Measurements from ENCODE around the gene CTTNBP2NL.
"Not testable (repeated sequence)": the region's sequence is repeated elsewhere in the genome, so short reads cannot be mapped to it uniquely, and the experiment has no call there.

CTTNBP2NL gene

DNA sequence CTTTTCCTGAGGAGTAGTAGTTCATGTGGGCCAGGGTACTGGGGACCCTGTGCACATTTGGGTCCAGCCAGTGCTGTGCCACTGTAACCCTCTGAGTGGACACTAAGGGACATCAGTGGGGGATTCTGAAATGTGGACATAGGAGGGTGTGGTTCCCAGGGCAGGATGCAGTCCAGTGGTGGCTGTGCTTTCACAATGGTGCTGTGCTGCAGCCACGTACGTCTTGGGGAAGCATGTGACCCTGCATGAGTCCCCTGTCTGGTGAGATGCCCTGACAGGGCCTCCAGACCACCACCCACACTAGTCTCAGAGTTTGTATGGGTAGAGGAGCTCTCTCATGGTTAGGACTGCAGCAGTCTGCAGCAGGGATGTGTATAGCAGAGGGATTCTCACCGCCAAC, 75.0 kb downstream of the CTTNBP2NL start:
- no peak overlapping the region for H3K4me3 ChIP-seq (ENCODE audit: low read depth, low read length)
- no peak overlapping the region for H3K27ac ChIP-seq
- in situ Hi-C loops (cut with HindIII; ENCODE audit: low pct_ligation_motif_present, low sequenced_read_pairs), result no loop called here
- DNase-seq, result no peak
- H3K36me3 ChIP-seq (replicated peaks), result no peaks in the 10 kb centered on the region
- TF ChIP-seq, protein P1, sequence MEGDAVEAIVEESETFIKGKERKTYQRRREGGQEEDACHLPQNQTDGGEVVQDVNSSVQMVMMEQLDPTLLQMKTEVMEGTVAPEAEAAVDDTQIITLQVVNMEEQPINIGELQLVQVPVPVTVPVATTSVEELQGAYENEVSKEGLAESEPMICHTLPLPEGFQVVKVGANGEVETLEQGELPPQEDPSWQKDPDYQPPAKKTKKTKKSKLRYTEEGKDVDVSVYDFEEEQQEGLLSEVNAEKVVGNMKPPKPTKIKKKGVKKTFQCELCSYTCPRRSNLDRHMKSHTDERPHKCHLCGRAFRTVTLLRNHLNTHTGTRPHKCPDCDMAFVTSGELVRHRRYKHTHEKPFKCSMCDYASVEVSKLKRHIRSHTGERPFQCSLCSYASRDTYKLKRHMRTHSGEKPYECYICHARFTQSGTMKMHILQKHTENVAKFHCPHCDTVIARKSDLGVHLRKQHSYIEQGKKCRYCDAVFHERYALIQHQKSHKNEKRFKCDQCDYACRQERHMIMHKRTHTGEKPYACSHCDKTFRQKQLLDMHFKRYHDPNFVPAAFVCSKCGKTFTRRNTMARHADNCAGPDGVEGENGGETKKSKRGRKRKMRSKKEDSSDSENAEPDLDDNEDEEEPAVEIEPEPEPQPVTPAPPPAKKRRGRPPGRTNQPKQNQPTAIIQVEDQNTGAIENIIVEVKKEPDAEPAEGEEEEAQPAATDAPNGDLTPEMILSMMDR (IDR thresholded peaks at IDR 0.05; ENCODE audit: low read depth, low read length, missing control alignments), result no peak
- no peaks in the 10 kb centered on the region for H3K27me3 ChIP-seq (replicated peaks)

DNA sequence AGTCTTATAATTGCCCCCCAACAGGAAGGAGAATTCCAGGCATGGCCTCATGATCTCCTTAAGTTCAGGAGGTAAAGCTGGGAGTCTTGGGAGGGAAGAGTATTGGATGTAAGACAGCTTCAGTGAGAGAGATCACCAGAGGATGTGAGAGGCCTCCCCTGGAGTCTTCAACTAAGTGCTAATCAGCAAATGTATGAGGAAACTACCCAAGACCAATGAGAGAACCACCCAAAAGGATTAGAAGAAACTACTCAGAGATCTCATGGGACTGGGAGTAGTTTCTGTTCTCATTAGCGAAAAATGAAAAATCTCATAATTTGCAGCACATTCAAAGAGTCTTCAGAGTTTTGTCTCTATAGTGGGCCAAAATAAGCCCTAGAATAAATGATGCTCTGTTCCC, 76.1 kb downstream of the CTTNBP2NL start:
- H3K36me3 ChIP-seq (replicated peaks), result no peaks in the 10 kb centered on the region
- H3K27me3 ChIP-seq (replicated peaks), result no peaks in the 10 kb centered on the region
- H3K4me3 ChIP-seq (ENCODE audit: low read depth, low read length), result no peak overlapping the region
- in situ Hi-C loops (cut with HindIII; ENCODE audit: low pct_ligation_motif_present, low sequenced_read_pairs), result no loop called here
- H3K27ac ChIP-seq, result no peak overlapping the region
- TF ChIP-seq, protein P1 (IDR thresholded peaks at IDR 0.05; ENCODE audit: low read depth, low read length, missing control alignments), result no peak
- no peak for DNase-seq

DNA sequence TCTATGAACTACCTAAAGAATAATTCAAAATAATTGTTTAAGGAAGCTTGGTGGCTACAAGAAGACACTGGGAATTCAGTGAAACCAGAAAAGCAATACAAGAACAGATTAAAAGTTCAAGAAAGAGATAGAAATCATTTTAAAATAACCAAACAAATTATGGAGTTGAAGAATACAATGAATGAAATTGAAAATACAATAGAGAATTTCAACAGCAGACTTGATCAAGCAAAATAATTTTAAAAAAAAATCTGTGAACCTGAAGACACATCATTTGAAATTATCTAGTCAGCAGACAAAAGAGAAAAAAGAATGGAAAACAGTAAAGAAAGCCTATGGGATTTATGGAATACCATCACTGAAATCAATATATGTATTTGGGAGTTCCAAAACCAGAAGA, 81.5 kb downstream of the CTTNBP2NL start:
- TF ChIP-seq, protein P1 (IDR thresholded peaks at IDR 0.05; ENCODE audit: low read depth, low read length, missing control alignments), result no peak
- H3K4me3 ChIP-seq (ENCODE audit: low read depth, low read length), result no peak overlapping the region
- H3K27me3 ChIP-seq (replicated peaks), result no peaks in the 10 kb centered on the region
- no peak overlapping the region for H3K27ac ChIP-seq
- DNase-seq, result no peak
- no peaks in the 10 kb centered on the region for H3K36me3 ChIP-seq (replicated peaks)
- in situ Hi-C loops (cut with HindIII; ENCODE audit: low pct_ligation_motif_present, low sequenced_read_pairs), result loop anchor here (25.0 kb wide), 1 partner anchor 135 kb away; the partner anchor contains the start of genes CAPZA1 and ST7L

DNA sequence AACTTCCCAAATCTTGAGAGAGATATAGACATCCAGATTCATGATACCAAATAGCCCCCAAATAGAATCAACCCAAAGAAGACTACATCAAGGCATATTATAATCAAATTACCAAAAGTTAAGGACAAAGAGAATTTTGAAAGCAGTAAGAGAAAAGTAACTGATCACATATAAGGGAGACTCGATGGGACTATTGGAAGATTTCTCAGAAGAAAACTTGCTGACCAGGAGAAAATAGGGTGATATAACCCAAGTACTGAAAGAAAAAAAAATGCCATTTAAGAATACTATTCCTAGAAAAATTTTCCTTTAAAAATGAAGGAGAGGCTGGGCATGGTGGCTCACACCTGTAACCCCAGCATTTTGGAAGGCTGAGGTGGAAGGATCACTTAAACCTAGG, 82.3 kb downstream of the CTTNBP2NL start:
- TF ChIP-seq, protein P1 (IDR thresholded peaks at IDR 0.05; ENCODE audit: low read depth, low read length, missing control alignments), result no peak
- H3K27me3 ChIP-seq (replicated peaks), result no peaks in the 10 kb centered on the region
- no peak overlapping the region for H3K4me3 ChIP-seq (ENCODE audit: low read depth, low read length)
- H3K36me3 ChIP-seq (replicated peaks), result no peaks in the 10 kb centered on the region
- H3K27ac ChIP-seq, result no peak overlapping the region
- in situ Hi-C loops (cut with HindIII; ENCODE audit: low pct_ligation_motif_present, low sequenced_read_pairs), result loop anchor here (25.0 kb wide), 1 partner anchor 134 kb away; the partner anchor contains the start of genes CAPZA1 and ST7L
- no peak for DNase-seq

DNA sequence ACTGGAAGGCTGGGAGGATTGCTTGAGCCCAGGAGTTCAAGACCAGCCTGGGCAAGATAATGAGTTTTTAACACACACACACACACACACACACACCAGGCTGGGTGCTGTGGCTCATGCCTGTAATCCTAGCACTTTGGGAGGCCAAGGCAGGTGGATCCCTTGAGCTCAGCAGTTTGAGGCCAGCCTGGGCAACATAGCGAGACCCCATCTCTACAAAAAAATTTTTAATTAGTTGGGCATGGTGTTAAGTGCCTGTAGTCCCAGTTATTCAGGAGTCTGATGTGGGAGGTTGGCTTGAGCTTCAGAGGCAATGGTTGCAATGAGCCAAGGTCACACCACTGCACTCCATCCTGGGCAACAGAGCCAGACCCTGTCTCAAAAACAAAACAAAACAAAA, 90.0 kb downstream of the CTTNBP2NL start:
- H3K4me3 ChIP-seq (ENCODE audit: low read depth, low read length); DNase-seq; H3K27me3 ChIP-seq (replicated peaks); H3K36me3 ChIP-seq (replicated peaks); H3K27ac ChIP-seq: not testable (repeated sequence)
- in situ Hi-C loops (cut with HindIII; ENCODE audit: low pct_ligation_motif_present, low sequenced_read_pairs), result loop anchor here (25.0 kb wide), 1 partner anchor 126 kb away; the partner anchor contains the start of genes CAPZA1 and ST7L

DNA sequence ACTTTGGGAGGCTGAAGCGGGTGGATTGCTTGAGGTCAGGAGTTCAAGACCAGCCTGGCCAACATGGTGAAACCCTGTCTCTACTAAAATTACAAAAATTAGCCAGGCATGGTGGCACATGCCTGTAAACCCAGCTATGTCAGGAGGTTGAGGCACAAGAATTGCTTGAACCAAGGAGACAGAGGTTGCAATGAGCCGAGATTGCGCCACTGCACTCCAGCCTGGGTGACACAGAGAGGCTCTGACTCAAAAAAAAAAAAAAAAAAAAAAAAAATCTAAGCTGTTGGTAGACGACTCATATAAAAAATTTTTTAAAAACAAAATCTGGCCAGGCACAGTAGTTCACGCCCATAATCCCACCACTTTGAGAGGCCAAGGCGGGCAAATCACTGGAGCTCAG, 91.7 kb downstream of the CTTNBP2NL start:
- H3K27ac ChIP-seq; H3K4me3 ChIP-seq (ENCODE audit: low read depth, low read length); H3K36me3 ChIP-seq (replicated peaks); DNase-seq; H3K27me3 ChIP-seq (replicated peaks): not testable (repeated sequence)
- in situ Hi-C loops (cut with HindIII; ENCODE audit: low pct_ligation_motif_present, low sequenced_read_pairs), result loop anchor here (25.0 kb wide), 1 partner anchor 125 kb away; the partner anchor contains the start of genes CAPZA1 and ST7L

DNA sequence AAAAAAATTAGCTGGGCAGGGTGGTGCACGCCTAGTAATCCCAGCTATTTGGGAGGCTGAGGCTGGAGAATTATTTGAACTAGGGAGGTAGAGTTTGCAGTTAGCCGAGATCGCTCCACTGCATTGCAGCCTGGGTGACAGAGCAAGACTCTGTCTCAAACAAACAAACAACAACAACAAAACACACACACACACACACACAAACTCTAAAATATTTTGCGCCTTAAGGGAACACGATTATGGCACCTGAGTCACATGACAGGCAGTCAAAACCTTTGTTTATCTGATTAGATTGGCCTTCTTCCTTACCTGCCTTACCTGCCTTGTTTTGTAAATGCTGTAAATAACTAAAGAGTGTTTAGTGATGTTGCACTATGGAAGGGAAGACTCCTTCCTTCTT, 92.1 kb downstream of the CTTNBP2NL start:
- H3K4me3 ChIP-seq (ENCODE audit: low read depth, low read length), result no peak overlapping the region
- H3K27ac ChIP-seq, result no peak overlapping the region
- no peaks in the 10 kb centered on the region for H3K36me3 ChIP-seq (replicated peaks)
- DNase-seq, result no peak
- in situ Hi-C loops (cut with HindIII; ENCODE audit: low pct_ligation_motif_present, low sequenced_read_pairs), result loop anchor here (25.0 kb wide), 1 partner anchor 124 kb away; the partner anchor contains the start of genes CAPZA1 and ST7L
- TF ChIP-seq, protein P1 (IDR thresholded peaks at IDR 0.05; ENCODE audit: low read depth, low read length, missing control alignments), result no peak
- H3K27me3 ChIP-seq (replicated peaks), result no peaks in the 10 kb centered on the region

Measured in brain microvascular endothelial cell (primary cell).